ENCODE results near the gene MIPOL1. TPM values are rescaled to one million over a fixed set of nuclear protein-coding genes. Genes with fewer than 3 reads are reported as not detected.
A peak's percentile ranks its signal among the peaks of the same experiment; 100 is the strongest.

Gene MIPOL1
- total and polyA plus RNA-seq, 2 of the 13 experiments (the other 11 are each of a cell fraction or from before 2014, with no cell fraction given), result 8.6 to 34.2 TPM

- 0 out of 2 replicates have a peak, but pooled peaks have one; percentile 44 for TF ChIP-seq ZNF772 (CRISPR knock-in tag; IDR thresholded peaks at IDR 0.05)
- TF ChIP-seq ZNF720 (CRISPR knock-in tag; IDR thresholded peaks at IDR 0.05), result no peak; the same call in 1 of the 2 replicates
- TF ChIP-seq ZC3H13 (CRISPR knock-in tag; IDR thresholded peaks at IDR 0.05), result no peak
- no peak for TF ChIP-seq HMGA1 (CRISPR knock-in tag; conservative IDR thresholded peaks at IDR 0.05)
- TF ChIP-seq ZNF607 (CRISPR knock-in tag; IDR thresholded peaks at IDR 0.05; ENCODE audit: borderline replicate concordance), result peak; percentile 48; the same call in 1 of the 2 replicates
- TF ChIP-seq NR2F1 (CRISPR knock-in tag; IDR thresholded peaks at IDR 0.05), result no peak
- TF ChIP-seq LRRFIP1 (CRISPR knock-in tag; conservative IDR thresholded peaks at IDR 0.05), result no peak
- 0 out of 2 replicates have a peak, but pooled peaks have one; percentile 55 for TF ChIP-seq GATAD2A (CRISPR knock-in tag; IDR thresholded peaks at IDR 0.05)
- no peak for TF ChIP-seq ETV5 (CRISPR knock-in tag; IDR thresholded peaks at IDR 0.05; ENCODE audit: borderline replicate concordance)
- peak; percentile 48; the same call in 1 of the 2 replicates for TF ChIP-seq POLR2G (IDR thresholded peaks at IDR 0.05; ENCODE audit: low read depth, low read length)
- no peak for TF ChIP-seq KLF6 (CRISPR knock-in tag; IDR thresholded peaks at IDR 0.05)
- TF ChIP-seq ZHX2 (IDR thresholded peaks at IDR 0.05; ENCODE audit: low read depth), result no peak
- peak; percentile 74; the same call in 1 of the 2 replicates for TF ChIP-seq ZHX2 (CRISPR knock-in tag; IDR thresholded peaks at IDR 0.05; ENCODE audit: borderline replicate concordance)
- TF ChIP-seq ZNF276 (CRISPR knock-in tag; IDR thresholded peaks at IDR 0.05; ENCODE audit: low read depth), result no peak
- TF ChIP-seq MTF2 (CRISPR knock-in tag; IDR thresholded peaks at IDR 0.05; ENCODE audit: borderline replicate concordance), result no peak
- peak; percentile 19; the same call in 1 of the 2 replicates for TF ChIP-seq CREM (IDR thresholded peaks at IDR 0.05)
- no peak for TF ChIP-seq CREM (CRISPR knock-in tag; IDR thresholded peaks at IDR 0.05)
- TF ChIP-seq, protein P1, sequence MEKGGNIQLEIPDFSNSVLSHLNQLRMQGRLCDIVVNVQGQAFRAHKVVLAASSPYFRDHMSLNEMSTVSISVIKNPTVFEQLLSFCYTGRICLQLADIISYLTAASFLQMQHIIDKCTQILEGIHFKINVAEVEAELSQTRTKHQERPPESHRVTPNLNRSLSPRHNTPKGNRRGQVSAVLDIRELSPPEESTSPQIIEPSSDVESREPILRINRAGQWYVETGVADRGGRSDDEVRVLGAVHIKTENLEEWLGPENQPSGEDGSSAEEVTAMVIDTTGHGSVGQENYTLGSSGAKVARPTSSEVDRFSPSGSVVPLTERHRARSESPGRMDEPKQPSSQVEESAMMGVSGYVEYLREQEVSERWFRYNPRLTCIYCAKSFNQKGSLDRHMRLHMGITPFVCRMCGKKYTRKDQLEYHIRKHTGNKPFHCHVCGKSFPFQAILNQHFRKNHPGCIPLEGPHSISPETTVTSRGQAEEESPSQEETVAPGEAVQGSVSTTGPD (CRISPR knock-in tag; IDR thresholded peaks at IDR 0.05), result no peak
Observed at GRCh38 chr14:37585971-37586796, 388.4 kb downstream of the MIPOL1 start (continued).
